Liver (tissue), 9 donors: ENCODE measurements around the gene MAN1C1. TPM values are rescaled to one million over a fixed set of nuclear protein-coding genes. Genes with fewer than 3 reads are reported as not detected.

Experiments
- DNase-seq: peaks from one replicate; pipeline ENCODE4 v3.0.0-alpha.2; 2017; ENCODE audit warnings: low spot score
- H3K27ac ChIP-seq, 2 donors: one replicate each; pipeline ENCODE4 v1.7.0; 2013; ENCODE audit warnings: inconsistent platforms in 2 of 2, low read length in 2 of 2, control low read depth in 1 of 2, low read depth in 1 of 2, mild to moderate bottlenecking in 1 of 2
- H3K27me3 ChIP-seq, 4 donors: one replicate each; pipeline versions ENCODE4 v1.6.1 to v1.7.0; 2013; ENCODE audit warnings: low read length in 3 of 4, inconsistent platforms in 1 of 4, mild to moderate bottlenecking in 1 of 4, moderate library complexity in 1 of 4; ENCODE audit not compliant: control insufficient read depth in 4 of 4, insufficient read depth in 4 of 4
- H3K36me3 ChIP-seq, 4 donors: one replicate each; pipeline versions ENCODE4 v1.6.1 to v1.7.0; 2013; ENCODE audit warnings: low read length in 3 of 4, mild to moderate bottlenecking in 3 of 4, low read depth in 1 of 4, moderate library complexity in 1 of 4; ENCODE audit not compliant: control insufficient read depth in 4 of 4, insufficient read depth in 3 of 4
- H3K4me1 ChIP-seq, 4 donors: one replicate each; pipeline versions ENCODE4 v1.6.1 to v1.7.0; 2013; ENCODE audit warnings: low read length in 3 of 4, mild to moderate bottlenecking in 3 of 4, moderate library complexity in 1 of 4; ENCODE audit not compliant: control insufficient read depth in 4 of 4, insufficient read depth in 4 of 4
- H3K4me3 ChIP-seq, 3 donors: one replicate each; pipeline versions ENCODE4 v1.6.1 to v1.7.0; 2013; ENCODE audit warnings: low read length in 3 of 3, control low read depth in 1 of 3, low read depth in 1 of 3, mild to moderate bottlenecking in 1 of 3
- H3K9ac ChIP-seq, 2 donors: one replicate each; pipeline ENCODE4 v1.7.0; 2013; ENCODE audit warnings: low read length in 2 of 2, mild to moderate bottlenecking in 2 of 2, moderate library complexity in 2 of 2, control low read depth in 1 of 2, low read depth in 1 of 2
- H3K9me3 ChIP-seq, 4 donors: one replicate each; pipeline versions ENCODE4 v1.6.1 to v1.7.0; 2013; ENCODE audit warnings: low read length in 3 of 4; ENCODE audit not compliant: control insufficient read depth in 4 of 4
- ATF3 ChIP-seq: IDR thresholded peaks from 2 replicates; pipeline ENCODE4 v1.6.1; 2016; ENCODE audit warnings: antibody characterized with exemption
- CTCF ChIP-seq: fragments of 150-350 bp; IDR thresholded peaks from 2 replicates; pipeline ENCODE4 v1.5.1; 2017; ENCODE audit warnings: improper control_type of control experiment, low read depth, low read length; ENCODE audit not compliant: missing input control
- EGR1 ChIP-seq, 2 donors: IDR thresholded peaks; 2 replicates each; pipeline ENCODE4 v1.6.1; 2016 to 2018; ENCODE audit warnings: antibody characterized with exemption in 2 of 2, low read depth in 2 of 2
- FOXA1 ChIP-seq: IDR thresholded peaks from 2 replicates; pipeline ENCODE4 v1.6.1; 2016; ENCODE audit warnings: antibody characterized with exemption
- FOXA2 ChIP-seq: IDR thresholded peaks from 2 replicates; pipeline ENCODE4 v1.6.1; 2016; ENCODE audit warnings: antibody characterized with exemption
- GABPA ChIP-seq, 2 donors: IDR thresholded peaks in 1 of 2; conservative IDR thresholded peaks in 1 of 2; 2 replicates each; pipeline ENCODE4 v1.6.1; 2016; ENCODE audit warnings: antibody characterized with exemption in 2 of 2, mild to moderate bottlenecking in 1 of 2, moderate library complexity in 1 of 2
- HNF4A ChIP-seq, 2 donors: conservative IDR thresholded peaks; 2 replicates each; pipeline ENCODE4 v1.6.1; 2016; ENCODE audit warnings: antibody characterized with exemption in 2 of 2, mild to moderate bottlenecking in 2 of 2
- HNF4G ChIP-seq: IDR thresholded peaks from 2 replicates; pipeline ENCODE4 v1.6.1; 2016; ENCODE audit warnings: antibody characterized with exemption
- JUND ChIP-seq, 2 donors: IDR thresholded peaks; 2 replicates each; pipeline ENCODE4 v1.6.1; 2016; ENCODE audit warnings: antibody characterized with exemption in 2 of 2
- MAX ChIP-seq: IDR thresholded peaks from 2 replicates; pipeline ENCODE4 v1.6.1; 2016; ENCODE audit warnings: antibody characterized with exemption
- NR2F2 ChIP-seq: IDR thresholded peaks from 2 replicates; pipeline ENCODE4 v1.6.1; 2016; ENCODE audit warnings: antibody characterized with exemption
- RAD21 ChIP-seq, 2 donors: IDR thresholded peaks; 2 replicates each; pipeline ENCODE4 v1.6.1; 2016; ENCODE audit warnings: antibody characterized with exemption in 2 of 2, mild to moderate bottlenecking in 2 of 2
- REST ChIP-seq: IDR thresholded peaks from 2 replicates; pipeline ENCODE4 v1.6.1; 2016; ENCODE audit warnings: antibody characterized with exemption, mild to moderate bottlenecking
- RXRA ChIP-seq, 2 donors: IDR thresholded peaks; 2 replicates each; pipeline ENCODE4 v1.6.1; 2017 to 2018; ENCODE audit warnings: antibody characterized with exemption in 2 of 2, mild to moderate bottlenecking in 1 of 2
- SP1 ChIP-seq: IDR thresholded peaks from 2 replicates; pipeline ENCODE4 v1.6.1; 2018; ENCODE audit warnings: antibody characterized with exemption, mild to moderate bottlenecking
- TAF1 ChIP-seq: conservative IDR thresholded peaks from 2 replicates; pipeline ENCODE4 v1.6.1; 2016; ENCODE audit warnings: antibody characterized with exemption, mild to moderate bottlenecking
- YY1 ChIP-seq: IDR thresholded peaks from 2 replicates; pipeline ENCODE4 v1.6.1; 2016; ENCODE audit warnings: antibody characterized with exemption, mild to moderate bottlenecking
- ZBTB33 ChIP-seq: IDR thresholded peaks from 2 replicates; pipeline ENCODE4 v1.6.1; 2016; ENCODE audit warnings: antibody characterized with exemption
- whole genome bisulfite sequencing: extraction: QIAGEN DNeasy Blood & Tissue Kit; methylation state at CpG from one replicate; pipeline ENCODE4 v1.1.7; 2013; 5-methylcytosine and 5-hydroxymethylcytosine counted together
- polyA plus RNA-seq, 2 donors: library from polyadenylated mRNA; stranded (reverse) in 1 of 2; unstranded in 1 of 2; fragments of 200-250 nt in 1 of 2; fragments of >200 nt in 1 of 2; fragmentation: Nextera tagmentation in 1 of 2; extraction: Ambion mirVana in 1 of 2; gene quantifications; one replicate each; pipeline versions ENCODE4 v1.2.1 to v1.2.3, GENCODE V29; 2013 to 2015
- total RNA-seq, 2 donors: library from RNA; depleted of rRNA; stranded (reverse); fragments of >200 nt; gene quantifications; one replicate each; pipeline ENCODE4 v1.2.3, GENCODE V29; 2014
- donor health status: healthy.
- donor health status: healthy.
- donor health status: healthy.
- donor health status: healthy.
- donor health status: healthy.

Gene MAN1C1
- total and polyA plus RNA-seq, 4 donors, result 6.3 to 16.0 (median 8.1) TPM

- H3K9me3 ChIP-seq, result no peaks in the 10 kb centered on the region
- 92% methylated on average over 12 of the region's 12 CpGs for whole genome bisulfite sequencing
- H3K9ac ChIP-seq, result no peak overlapping the region
- H3K4me1 ChIP-seq, result peaks cover 2 to 11% (median 6%) of the 10 kb centered on the region in 4 donors
- TF ChIP-seq RXRA (IDR thresholded peaks at IDR 0.05), result no peak
- no peak for TF ChIP-seq HNF4G
- no peak for TF ChIP-seq YY1
- TF ChIP-seq HNF4A (conservative IDR thresholded peaks at IDR 0.05), result no peak
- no peak for TF ChIP-seq JUND (IDR thresholded peaks at IDR 0.05)
- TF ChIP-seq GABPA (IDR thresholded peaks at IDR 0.05 in 1 of 2, conservative IDR thresholded peaks at IDR 0.05 in 1 of 2), result no peak
- TF ChIP-seq NR2F2, result no peak
- TF ChIP-seq MAX, result no peak
- TF ChIP-seq FOXA1, result no peak
- TF ChIP-seq RAD21 (IDR thresholded peaks at IDR 0.05), result no peak
- TF ChIP-seq CTCF, result no peak
- TF ChIP-seq SP1, result no peak
- no peak for TF ChIP-seq ATF3
- no peak for TF ChIP-seq TAF1
- TF ChIP-seq ZBTB33, result no peak
- no peak for TF ChIP-seq FOXA2
- TF ChIP-seq REST, result no peak
- no peak for TF ChIP-seq EGR1 (IDR thresholded peaks at IDR 0.05; ENCODE audit: low read depth in 2 of 2)
- DNase-seq, result no peak
- H3K27ac ChIP-seq, result no peak overlapping the region
- H3K27me3 ChIP-seq, result no peaks in the 10 kb centered on the region
- H3K4me3 ChIP-seq, result no peak overlapping the region
- H3K36me3 ChIP-seq, result no peaks in the 10 kb centered on the region
Observed at GRCh38 chr1:25651824-25652741, 35.5 kb downstream of the MAN1C1 start.
